ENCODE data around the gene MYBPC1.

- no peak for TF ChIP-seq CTCF (conservative IDR thresholded peaks at IDR 0.05; ENCODE audit: low read depth in 2 of 2)
- TF ChIP-seq EZH2phosphoT487 (IDR thresholded peaks at IDR 0.05; ENCODE audit: unreplicated experiment) = no peak
- no peak for TF ChIP-seq ZNF331 (CRISPR knock-in tag; IDR thresholded peaks at IDR 0.05; ENCODE audit: low read depth)
- TF ChIP-seq POLR2AphosphoS5 (IDR thresholded peaks at IDR 0.05; ENCODE audit: low read depth) = no peak
- TF ChIP-seq REST (IDR thresholded peaks at IDR 0.05; ENCODE audit: unreplicated experiment) = no peak
- TF ChIP-seq CREB1 (CRISPR knock-in tag; IDR thresholded peaks at IDR 0.05; ENCODE audit: low read depth) = no peak
- no peak for TF ChIP-seq EZH2 (IDR thresholded peaks at IDR 0.05; ENCODE audit: low read depth, unreplicated experiment)
- TF ChIP-seq ETS1 (IDR thresholded peaks at IDR 0.05) = no peak
- TF ChIP-seq JUNB (IDR thresholded peaks at IDR 0.05; ENCODE audit: unreplicated experiment) = no peak
Observed at GRCh38 chr12:101675555-101675954, 80.8 kb downstream of the MYBPC1 start.

All from GM23338 (cell line).